ENCODE results near the gene USP26. TPM values are rescaled to one million over a fixed set of nuclear protein-coding genes. Genes with fewer than 3 reads are reported as not detected.
"Not testable (repeated sequence)": the region's sequence is repeated elsewhere in the genome, so short reads cannot be mapped to it uniquely, and the experiment has no call there.

USP26 gene, protein sequence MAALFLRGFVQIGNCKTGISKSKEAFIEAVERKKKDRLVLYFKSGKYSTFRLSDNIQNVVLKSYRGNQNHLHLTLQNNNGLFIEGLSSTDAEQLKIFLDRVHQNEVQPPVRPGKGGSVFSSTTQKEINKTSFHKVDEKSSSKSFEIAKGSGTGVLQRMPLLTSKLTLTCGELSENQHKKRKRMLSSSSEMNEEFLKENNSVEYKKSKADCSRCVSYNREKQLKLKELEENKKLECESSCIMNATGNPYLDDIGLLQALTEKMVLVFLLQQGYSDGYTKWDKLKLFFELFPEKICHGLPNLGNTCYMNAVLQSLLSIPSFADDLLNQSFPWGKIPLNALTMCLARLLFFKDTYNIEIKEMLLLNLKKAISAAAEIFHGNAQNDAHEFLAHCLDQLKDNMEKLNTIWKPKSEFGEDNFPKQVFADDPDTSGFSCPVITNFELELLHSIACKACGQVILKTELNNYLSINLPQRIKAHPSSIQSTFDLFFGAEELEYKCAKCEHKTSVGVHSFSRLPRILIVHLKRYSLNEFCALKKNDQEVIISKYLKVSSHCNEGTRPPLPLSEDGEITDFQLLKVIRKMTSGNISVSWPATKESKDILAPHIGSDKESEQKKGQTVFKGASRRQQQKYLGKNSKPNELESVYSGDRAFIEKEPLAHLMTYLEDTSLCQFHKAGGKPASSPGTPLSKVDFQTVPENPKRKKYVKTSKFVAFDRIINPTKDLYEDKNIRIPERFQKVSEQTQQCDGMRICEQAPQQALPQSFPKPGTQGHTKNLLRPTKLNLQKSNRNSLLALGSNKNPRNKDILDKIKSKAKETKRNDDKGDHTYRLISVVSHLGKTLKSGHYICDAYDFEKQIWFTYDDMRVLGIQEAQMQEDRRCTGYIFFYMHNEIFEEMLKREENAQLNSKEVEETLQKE
- not detected in 2 replicates for total RNA-seq

DNA sequence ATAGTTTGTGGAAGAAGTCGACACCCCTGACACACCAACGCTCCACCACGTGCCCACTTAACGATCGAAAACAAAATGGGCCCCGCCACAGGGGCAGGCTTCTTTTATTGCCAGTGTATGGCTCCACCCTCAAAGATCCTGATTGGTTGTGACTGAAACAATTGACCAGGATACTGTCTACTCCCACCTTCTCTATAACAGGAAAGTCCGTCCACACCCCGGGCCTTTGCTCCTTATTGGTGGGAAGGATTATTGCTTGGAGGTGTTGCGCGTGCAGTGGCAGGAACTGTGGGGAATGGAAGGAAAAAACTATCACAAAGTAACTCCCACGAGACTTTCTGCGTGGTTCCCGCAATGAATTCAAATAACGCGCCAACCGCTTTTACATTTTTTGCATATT, at the start of gene USP26:
Gene USP26 (minus strand): TSS at position 79 of the 400 bp plus-strand sequence. CDS start 68,889 bp downstream, outside the sequence.
- DNase-seq, result no peak

DNA sequence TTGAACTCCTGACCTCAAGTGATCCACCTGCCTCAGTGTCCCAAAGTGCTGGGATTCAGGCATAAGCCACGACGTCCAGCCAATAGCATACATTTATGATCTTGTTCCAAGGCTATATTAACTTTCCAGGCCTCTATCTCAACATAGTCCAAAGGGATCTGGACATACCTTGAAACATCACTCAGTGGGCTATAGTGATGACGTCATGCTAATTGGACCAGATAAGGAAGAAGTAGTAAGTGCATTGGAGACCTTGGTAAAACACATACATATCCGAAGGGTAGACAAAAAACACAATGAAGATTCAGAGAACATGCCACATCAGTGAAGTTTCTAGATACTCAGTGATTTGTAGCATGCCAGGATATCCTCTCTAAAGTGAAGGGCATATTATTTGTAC, 37.4 kb upstream of the USP26 start:
- no peak for DNase-seq

DNA sequence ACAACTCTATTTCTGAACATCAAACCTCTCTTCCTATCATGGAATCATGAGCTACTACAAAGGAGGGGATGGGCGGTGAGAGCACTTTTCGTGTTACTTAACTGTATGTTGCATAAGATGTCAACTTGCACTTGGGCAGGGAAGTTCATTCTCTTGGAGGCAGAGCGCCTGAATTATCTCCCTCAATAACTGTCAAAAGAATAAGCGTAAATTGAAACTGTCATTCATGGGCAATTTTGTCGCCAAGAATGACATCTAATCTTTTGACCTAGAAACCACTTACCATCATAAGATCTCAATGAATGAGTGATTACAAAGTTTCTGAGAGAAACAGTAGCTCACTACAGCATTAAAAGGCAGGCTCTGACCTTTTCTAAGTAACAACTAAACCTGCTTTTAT, 23.5 kb upstream of the USP26 start:
- no peak for DNase-seq

DNA sequence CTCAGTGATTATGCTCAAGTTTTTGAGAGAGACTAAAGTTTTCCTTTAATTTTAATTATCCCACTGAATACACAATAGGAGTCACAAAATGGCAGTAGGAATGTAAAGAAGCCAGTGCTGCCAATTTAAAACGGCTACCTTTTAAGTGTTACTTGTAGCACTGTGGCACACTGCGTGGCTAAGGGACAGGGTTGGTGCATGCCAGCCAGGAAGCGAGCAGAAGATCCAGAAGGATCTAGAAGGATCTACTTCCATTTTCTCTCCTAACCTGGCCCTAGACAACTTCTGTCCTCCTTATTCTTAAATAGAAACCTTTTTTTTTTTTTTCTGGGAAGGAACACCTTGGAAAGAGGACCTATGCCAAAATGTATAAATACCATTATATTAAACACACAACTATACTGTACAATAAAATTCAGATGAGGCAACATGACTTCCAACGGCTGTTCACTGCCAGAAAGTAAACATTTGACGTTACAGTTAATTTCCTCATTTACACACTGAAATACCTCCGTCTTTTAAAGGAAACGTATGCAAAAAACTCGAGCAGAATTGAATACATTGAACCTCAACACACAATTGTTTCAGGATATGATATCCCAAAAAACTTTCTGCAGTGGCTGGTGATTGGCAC, 2.7 kb downstream of the USP26 start:
- no peak for DNase-seq

DNA sequence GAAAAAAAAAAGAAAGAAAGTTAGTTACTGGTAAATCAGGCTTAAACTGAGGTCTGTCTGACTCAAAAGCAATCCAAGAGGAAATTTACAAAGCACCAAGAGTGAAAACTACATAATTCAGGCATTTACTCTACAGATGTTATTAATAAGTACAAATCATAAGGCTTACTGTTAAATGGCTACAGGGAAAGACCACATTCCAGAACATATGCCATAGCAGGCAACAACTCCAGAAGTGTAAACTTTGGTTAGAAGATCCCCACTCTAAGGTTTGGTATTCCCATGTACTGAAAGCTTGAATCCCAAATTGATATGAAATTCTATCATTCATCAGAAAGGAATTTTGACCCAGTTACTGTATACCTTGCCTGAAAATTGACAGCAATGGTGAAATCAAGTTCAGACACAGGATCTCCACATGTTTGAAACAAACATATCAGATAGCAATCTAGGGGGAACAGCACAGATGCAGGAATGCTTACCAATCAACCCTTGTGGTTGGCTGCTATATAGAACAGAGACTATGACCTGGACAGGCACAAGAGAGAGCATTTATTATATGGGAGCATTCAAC, 6.6 kb downstream of the USP26 start:
- no peak for DNase-seq

DNA sequence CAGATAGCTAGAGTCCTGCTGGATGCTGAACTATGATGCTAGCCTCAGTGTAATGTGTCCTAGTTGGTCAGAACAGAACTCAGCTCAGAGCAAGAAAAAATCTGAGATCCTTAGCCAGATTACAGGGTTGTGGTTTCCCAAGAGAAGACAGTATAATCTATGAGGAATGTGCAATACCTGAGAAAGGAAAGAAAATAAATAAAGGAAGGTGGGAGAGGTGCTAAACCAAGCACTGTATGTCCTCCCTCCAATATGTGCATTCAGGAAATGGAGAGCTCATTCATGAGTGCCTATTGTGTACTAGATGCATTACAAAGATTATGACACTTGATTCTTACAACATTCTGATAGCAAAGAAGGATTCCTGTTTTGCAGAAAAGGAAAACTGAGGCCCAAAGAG, 7.5 kb downstream of the USP26 start:
- no peak for DNase-seq

DNA sequence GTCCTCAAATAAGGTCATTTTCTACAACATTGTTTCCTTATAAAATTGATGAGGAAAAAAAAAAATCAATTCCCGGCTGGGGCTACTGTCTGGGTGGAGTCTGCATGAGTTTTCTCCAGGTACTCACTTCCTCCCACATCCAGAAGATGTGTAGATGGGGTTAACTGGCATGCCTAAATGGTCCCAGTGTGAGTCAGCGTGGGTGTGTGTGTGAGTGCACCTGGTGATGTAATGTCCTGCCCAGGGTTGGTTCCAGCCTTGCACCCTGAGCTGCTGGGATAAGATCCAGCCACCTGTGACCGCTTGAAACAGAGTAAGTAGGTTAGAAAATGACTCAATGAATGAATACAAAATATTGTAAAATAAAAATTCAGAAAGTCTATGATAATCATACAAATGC, 11.1 kb downstream of the USP26 start:
- DNase-seq, result no peak

DNA sequence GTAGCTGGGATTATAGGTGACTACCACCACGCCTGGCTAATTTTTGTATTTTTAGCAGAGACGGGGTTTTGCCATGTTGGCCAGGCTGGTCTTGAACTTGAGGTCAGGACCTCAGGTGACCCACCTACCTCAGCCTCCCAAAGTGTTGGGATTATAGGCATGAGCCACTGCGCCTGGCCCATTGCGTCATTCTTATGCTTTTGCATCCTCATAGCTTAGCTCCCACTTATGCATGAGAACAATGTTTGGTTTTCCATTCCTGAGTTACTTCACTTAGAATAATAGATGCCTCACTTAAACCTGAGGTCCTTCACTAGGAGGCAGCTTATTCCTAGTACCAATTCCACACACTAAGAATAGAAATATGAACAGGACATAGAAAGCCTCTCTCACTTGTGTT, 11.9 kb downstream of the USP26 start:
- not testable (repeated sequence) for DNase-seq

DNA sequence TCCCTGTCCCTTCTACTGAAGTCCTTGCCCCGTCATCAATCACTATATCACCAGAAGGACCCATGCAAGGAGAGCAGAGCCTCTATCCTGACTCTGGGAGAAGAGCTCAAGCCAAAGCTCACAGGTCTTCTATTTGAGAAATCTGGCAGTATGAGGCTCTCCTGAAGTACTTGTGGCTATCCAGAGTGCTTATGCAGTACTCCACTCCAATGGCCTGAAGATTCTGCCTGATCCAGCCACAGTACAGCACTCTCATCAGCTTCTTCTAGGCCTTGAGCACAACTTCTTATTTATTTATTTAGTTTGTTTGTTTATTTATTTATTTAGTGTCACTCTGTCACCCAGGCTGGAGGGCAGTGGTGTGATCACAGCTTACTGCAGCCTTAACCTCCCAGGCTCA, 13.0 kb downstream of the USP26 start:
- no peak for DNase-seq

DNA sequence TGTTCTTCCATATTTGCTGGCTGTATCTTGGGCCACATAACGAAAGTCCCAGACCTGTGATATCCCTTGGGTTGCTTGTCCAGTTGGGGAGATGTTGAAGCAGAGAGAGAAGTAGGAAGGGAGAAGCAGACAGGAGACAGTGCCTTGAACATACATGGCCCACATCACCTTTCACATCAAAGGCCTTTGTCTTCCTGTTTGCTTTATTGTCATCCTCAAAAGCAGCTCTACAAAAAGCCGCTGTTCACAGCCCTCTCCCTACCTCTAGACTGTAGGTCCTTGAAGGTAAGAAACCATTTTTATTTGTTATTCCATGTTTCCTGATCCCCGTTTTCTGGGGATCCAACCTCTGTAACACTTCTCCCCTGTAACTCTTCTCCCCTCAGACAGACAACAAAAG, 14.9 kb downstream of the USP26 start:
- DNase-seq, result no peak

DNA sequence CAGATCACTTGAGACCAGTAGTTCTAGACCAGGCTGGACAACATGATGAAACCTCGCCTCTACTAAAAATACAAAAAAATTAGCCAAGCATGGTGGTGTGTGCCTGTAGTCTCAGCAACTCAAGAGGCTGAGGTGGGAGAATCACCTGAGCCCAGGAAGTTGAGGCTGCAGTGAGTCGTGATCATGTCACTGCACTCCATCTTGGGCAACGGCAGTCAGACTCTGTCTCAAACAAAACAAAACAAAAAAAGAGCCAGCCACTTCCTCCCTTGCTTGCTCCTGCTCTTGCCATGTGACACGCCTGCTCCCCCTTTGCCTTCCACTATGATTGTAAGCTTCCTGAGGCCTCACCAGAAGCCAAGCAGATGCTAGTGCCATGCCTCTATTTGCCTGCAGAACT, 19.1 kb downstream of the USP26 start:
- DNase-seq, result not testable (repeated sequence)

DNA sequence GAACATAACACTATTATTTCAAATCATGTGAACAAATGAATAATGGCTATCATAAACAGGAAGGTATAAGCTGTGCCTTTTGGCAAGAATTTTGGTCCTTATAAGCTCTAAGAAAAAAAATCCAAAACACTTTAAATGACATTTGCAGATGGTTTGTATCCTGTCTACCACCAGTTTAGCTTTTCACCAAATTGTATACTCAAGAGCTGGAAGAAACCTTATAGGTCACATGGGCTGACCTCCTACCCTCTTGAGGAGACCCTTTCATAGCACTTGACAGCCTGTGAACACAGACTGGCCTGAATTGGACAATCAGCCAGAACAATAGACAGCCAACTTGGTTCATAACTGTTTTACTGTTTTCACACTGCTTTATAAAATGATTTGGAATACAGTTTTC, 24.3 kb downstream of the USP26 start:
- no peak for DNase-seq

DNA sequence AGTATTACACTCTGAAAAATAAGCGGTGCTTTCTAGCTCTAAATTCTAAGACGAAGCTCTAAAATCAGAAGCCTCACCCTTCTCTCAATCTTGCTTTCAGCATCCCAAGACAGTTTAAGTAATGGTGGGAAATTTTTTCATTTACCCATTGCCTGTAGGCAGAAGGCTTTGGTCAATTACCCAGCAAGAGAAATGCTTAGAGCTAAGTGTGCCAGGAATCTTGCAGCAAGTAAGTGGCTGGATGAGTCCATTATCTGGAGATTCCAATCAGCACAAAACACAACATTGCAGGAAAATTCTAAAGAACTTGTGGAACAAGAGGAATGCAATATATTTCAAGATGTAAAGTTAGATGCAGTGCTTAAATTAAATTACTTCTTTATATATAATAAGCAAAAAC, 28.4 kb downstream of the USP26 start:
- DNase-seq, result no peak

DNA sequence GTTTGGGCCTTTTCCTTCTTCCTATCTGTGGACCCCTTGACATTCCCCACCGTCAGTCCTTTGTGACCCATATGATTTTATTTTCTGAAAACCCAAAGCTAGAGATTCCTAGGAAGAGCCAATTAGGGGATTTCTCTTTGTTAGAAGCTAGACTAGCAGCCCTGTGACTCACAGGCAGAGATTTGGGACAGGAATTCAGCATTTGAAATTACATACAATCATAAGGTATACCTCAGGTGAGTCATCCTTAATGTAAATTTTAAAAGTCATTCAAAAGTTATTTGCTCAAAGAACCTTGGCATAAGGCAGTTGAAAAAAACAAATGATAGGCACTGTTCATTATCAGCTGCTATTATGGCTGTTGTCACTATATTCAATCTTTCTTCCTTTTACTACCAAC, 40.6 kb downstream of the USP26 start:
- no peak for DNase-seq

DNA sequence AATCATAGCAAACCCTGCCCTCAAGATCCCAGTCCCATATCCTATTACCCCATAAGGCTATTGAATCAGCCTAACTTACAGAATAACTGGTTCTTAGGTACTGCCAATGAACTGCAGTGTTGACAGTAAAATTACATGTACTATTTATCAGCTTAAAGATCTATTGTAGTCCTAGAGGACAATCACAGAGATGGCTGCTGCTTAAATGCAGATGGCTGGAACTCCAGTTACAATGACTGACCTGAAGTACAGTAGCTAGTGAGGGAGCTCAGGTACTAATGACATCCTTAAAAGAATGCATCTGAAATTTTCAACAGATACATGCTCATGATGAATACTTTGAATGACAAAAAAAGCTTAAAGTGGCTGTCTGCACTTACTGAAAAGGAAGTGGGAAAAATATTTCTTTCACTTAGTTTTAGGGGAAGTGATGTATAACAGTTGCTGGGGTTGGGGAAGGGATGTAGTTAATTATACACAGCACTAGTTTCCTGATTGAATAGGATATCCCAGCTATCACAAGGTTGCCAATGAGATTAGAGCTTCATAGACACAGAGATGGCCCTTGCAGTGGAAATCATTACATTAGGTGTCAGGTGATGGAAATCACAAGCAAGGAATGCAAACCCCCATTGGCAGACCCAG, 42.0 kb downstream of the USP26 start:
- no peak for DNase-seq

DNA sequence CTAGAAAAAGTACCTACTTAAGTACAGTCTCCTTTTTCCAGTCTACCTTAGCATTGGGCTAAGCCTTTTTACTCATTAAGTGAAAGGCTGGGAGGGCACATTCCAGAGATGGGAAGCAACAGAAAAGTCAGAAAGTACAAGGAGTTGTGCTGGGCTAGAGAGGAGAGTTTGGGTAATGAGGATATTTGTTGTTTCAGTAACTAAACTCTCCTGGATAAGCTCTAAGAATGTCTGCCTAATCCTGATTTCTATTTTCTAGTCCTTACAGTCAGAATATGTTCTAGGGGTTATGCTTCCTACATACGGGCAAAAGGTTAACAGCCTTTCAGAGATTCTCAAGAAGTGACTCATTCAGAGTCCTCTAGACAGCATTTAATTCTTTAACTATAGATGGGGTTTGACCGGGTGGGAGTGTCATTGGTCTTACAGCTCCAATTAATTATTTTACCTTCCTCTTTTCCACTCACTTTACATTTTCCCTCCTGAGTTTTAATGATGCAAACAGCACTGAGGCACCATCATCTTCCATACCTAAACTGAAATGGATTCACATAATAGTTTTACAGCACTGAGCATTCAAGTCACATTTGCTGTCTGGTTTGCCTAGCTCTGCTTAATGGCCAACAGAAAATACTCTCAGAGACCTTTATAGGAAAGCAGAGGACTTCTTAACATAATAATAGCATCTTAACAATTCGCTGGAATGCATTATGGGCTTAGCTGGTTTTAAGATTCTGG, 42.9 kb downstream of the USP26 start:
- DNase-seq, result no peak

DNA sequence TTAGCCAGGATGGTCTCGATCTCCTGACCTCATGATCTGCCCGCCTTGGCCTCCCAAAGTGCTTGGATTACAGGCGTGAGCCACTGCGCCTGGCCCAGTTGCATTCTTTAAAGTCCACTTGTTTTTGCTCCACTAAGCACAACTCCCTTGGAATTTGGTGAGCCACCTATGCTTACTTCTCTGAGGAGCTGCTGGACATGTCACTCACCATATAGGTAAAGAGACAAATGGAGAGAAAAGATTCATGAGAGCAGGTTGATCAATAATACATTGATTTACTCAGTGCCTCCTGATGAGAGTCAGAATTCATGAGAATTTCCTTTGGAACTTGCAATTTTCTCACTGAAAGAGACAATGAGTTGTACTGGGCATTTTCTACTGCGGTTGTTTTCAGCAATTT, 48.2 kb downstream of the USP26 start:
- no peak for DNase-seq

DNA sequence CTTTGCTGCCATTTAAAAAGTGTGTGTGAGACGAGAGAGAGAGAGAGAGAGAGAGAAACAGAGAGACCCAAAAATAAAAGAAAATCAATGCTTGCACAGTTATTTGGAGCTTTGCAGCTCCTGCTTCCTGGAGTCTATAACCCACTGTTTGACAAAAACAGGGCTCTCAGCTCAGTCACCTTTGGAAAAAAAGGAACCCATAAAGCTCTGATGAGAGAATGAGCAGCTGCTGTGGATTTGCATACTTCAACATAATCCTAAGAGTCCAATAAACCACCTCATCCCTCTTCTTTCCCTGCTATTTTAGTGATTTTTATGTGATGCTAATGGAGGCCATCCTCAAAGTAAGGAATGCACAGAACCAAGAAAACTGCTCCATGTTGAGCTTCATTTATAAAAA, 50.3 kb downstream of the USP26 start:
- DNase-seq, result no peak

DNA sequence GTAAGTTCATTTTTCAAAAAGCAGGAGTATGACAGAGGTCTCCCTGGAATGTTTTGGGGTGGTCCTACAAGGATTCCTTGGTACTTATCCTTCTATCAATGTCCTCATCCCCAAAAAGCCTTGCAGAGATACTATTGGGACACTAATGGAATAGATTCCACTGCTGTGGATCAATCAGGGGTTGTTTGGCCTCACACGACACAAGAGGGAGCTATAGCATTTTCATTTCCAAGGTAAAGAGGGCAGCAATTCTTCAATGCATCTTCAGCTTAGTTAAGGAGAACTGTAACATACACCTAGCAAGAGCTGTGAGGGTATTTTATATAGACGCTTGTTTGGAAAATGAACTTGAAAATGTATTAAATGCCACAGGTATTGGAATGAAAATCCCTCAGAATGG, 50.9 kb downstream of the USP26 start:
- no peak for DNase-seq

DNA sequence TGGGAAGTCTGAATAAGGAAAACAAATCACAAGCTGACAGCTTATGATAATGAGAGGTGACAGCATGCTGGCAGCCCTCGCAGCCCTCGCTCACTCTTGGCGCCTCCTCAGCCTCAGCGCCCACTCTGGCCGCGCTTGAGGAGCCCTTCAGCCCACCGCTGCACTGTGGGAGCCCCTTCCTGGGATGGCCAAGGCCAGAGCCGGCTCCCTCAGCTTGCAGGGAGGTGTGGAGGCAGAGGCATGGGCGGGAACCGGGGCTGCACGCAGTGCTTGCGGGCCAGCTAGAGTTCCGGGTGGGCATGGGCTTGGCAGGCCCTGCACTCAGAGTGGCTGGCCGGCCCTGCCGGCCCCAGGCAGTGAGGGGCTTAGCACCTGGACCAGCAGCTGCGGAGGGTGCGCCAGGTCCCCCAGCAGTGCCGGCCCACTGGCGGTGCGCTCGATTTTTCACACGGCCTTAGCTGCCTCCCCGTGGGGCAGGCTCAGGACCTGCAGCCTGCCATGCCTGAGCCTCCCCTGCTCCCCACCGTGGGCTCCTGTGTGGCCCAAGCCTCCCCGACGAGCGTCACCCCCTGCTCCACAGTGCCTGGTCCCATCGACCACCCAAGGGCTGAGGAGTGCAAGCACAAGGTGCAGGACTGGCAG, 52.6 kb downstream of the USP26 start:
- DNase-seq, result not testable (repeated sequence)

DNA sequence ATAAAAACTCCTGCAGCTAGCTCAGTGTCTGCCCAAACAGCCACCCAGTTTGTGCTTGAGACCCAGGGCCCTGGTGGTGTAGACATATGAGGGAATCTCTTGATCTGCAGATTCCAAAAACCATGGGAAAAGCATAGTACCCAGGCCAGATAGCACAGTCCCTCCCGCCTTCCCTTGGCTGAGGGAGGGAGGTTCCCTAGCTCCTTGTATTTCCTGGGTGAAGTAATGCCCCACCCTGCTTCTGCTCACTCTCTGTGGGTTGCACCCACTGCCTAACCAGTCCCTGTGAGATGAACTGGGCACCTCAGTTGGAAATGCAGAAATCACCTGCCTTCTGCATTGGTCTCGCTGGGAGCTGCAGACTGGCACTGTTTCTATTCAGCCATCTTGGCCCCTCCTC, 54.6 kb downstream of the USP26 start:
- DNase-seq, result no peak
